LNCaP clone FGC (cell line): ENCODE results near the gene KIRREL1.

Experiments used
- DNase-seq: peaks from one replicate; pipeline ENCODE4 v3.0.0-alpha.2; 2011; ENCODE audit warnings: low read depth
- H3K4me3 ChIP-seq: 2 replicates; pipeline ENCODE4 v1.5.1; 2011; ENCODE audit warnings: mild to moderate bottlenecking, low read depth, low read length, control low read depth
- TF ChIP-seq, protein P1 (sequence below): IDR thresholded peaks from 2 replicates; pipeline ENCODE4 v1.5.1; 2012; ENCODE audit warnings: mild to moderate bottlenecking; ENCODE audit not compliant: control insufficient read depth, insufficient read depth; ENCODE audit errors: extremely low read depth

The KIRREL1 gene

DNA sequence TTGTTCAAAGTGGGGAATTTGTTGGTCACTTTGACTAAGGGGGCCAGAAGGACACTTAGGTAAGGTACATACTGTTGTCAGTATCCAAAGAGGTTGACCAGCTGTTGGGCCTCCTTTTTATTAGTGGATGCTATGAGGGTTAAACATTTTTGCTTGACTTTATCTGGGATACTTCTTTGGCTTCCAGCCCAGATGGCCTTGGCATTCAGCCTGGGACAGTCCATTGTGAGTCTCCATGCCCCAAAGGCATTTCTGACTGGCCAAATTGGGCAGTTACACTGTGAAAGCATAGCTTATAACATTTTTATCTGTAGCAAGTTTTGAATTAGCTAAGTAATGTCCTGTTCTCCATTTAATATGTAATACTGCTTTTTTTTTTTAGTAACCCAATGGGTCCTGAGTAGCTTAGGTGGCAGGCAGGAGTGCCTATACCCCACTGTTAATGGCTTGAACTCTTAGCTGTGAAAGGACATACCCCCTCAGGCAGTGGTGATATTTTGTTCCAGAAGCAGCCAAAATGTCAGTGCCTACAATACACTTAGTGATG is 151.8 kb downstream of the KIRREL1 start:
- TF ChIP-seq, protein P1, sequence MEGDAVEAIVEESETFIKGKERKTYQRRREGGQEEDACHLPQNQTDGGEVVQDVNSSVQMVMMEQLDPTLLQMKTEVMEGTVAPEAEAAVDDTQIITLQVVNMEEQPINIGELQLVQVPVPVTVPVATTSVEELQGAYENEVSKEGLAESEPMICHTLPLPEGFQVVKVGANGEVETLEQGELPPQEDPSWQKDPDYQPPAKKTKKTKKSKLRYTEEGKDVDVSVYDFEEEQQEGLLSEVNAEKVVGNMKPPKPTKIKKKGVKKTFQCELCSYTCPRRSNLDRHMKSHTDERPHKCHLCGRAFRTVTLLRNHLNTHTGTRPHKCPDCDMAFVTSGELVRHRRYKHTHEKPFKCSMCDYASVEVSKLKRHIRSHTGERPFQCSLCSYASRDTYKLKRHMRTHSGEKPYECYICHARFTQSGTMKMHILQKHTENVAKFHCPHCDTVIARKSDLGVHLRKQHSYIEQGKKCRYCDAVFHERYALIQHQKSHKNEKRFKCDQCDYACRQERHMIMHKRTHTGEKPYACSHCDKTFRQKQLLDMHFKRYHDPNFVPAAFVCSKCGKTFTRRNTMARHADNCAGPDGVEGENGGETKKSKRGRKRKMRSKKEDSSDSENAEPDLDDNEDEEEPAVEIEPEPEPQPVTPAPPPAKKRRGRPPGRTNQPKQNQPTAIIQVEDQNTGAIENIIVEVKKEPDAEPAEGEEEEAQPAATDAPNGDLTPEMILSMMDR: no peak
- H3K4me3 ChIP-seq: no peak overlapping the region
- peak; percentile 52 for DNase-seq

DNA sequence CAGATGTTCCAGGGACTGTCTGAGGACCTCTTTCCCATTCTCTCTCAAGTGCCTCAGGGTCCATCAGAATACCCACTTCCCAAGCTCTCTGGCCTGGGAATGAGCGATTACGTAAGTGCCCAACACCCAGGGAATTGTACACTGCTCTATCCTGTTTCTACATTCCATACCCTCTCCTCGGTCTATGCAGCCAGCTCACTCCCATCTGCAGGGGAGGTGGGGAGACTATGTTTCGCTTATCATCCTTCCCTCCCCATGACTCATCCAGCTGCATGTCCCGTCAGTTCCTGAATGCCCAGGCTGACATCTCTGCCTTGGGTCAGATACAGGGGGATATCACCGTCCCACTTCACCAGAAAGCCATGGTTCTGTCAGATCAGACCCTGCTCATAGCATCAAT is 152.7 kb downstream of the KIRREL1 start:
- DNase-seq: no peak
- TF ChIP-seq, protein P1: no peak
- H3K4me3 ChIP-seq: no peak overlapping the region

DNA sequence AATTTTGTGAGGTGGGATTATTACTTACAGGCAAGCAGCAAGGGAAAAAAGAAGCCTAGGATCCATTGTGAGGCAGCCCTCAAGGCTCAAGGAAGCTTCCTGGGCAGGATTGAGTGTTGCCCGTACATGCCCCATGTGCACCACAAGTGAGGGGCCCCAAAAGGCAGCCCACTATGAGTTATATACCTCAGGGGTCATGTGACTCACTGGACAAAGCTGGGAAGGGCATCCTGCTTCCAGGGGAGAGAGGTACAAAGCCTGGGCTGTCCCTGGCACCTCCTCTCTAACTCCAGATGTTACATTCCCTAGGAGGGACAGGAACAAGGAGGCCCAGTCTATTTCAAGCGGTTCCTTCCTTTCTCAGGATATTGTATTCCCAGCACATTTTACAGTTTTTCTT is 153.3 kb downstream of the KIRREL1 start:
- H3K4me3 ChIP-seq: no peak overlapping the region
- TF ChIP-seq, protein P1: no peak
- DNase-seq: no peak

DNA sequence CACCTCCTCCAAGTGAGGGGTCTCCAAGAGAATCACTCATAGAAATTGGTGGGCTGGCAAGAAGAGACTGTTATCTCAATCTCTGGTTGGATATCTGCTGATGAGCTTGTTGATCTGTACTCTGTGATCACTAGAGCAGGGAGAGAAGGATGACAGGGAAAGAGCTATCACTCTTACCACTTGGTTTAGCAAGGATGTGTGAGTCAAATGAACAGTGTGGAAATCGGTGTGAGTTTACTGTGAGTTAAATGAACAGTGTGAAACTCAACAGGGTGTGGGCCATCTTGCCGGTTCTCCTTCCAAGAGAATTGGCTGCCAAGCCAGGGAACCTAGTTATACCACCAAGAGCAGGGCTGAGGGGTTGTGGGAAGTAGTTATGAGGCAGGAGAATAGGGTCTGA is 154.0 kb downstream of the KIRREL1 start:
- DNase-seq: no peak
- TF ChIP-seq, protein P1: no peak
- no peak overlapping the region for H3K4me3 ChIP-seq

DNA sequence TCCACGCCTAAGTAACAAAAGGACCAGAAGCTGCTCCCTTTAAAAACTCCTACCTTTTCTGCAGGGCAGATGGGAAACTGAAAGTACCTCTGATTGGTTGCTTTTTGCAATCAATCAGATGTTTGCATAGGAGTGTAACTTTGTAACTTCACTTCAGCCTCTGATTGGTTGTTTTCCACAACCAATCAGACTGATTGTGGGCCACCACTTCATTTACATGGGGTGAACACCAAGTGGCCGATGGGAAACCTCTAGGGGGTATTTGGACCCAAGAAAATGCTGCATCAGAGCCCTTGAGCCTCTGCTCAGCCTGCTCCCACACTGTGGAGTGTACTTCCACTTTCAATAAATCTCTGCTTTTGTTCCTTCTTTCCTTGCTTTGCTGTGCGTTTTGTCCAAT is 154.4 kb downstream of the KIRREL1 start:
- H3K4me3 ChIP-seq: no peak overlapping the region
- TF ChIP-seq, protein P1: no peak
- DNase-seq: no peak

DNA sequence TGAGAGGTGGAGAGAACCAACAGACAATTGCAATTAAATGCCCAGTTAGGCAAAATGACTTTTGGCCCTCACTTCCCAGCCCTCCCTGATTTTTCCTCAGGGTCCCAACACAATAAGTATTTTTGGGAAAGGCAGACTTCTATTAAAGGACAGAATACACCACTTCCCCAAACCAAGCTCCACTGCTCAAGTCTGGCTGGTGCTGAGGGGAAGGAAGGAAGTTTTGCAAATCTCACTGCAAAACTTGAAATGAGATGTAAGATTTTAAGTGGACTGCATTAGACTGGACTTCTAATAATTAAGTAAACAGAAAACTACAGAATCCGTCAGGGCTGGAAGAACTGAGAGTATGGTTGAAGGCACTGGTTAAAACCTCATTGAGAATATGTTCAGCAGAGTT is 155.0 kb downstream of the KIRREL1 start:
- no peak for DNase-seq
- H3K4me3 ChIP-seq: no peak overlapping the region
- TF ChIP-seq, protein P1: no peak

DNA sequence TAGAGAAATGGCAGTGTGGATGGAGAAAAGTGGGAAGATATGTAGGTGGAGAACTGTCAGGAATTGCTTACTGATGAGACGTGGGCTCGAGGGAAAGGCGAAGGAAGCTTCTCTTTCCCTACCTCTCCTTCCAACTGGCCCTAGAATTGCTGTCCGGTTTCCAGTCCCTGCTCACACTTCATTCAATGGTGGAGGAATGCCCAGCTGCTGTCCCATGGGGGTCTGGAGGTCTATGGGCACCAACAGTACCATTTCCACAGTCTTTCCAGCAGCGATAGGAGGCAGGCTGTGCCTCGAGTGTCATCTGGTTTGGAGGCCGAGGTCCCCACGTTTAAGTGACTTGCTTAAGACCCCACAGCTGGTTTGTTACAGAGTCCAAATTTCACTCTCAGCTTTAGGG is 155.7 kb downstream of the KIRREL1 start:
- no peak for DNase-seq
- H3K4me3 ChIP-seq: peak overlapping the region; percentile 46
- TF ChIP-seq, protein P1: no peak
